GM21526 (cell line): ENCODE measurements around the gene DACH2.
"Not testable (repeated sequence)": the region's sequence is repeated elsewhere in the genome, so short reads cannot be mapped to it uniquely, and the experiment has no call there.

Experiments
- ATAC-seq: cut with Tn5 transposase; IDR thresholded peaks from one replicate; pipeline ENCODE4 v1.9.1; 2021; ENCODE audit warnings: moderate library complexity; ENCODE audit not compliant: unreplicated experiment, low FRiP score

The DACH2 gene

GRCh38 chrX:86148024-86148511 is at the start of gene DACH2:
Gene DACH2 (plus strand): TSS chrX:86148451.
- ATAC-seq = peak; percentile 98

- ATAC-seq = no peak
Observed at GRCh38 chrX:86102341-86102740, 45.9 kb upstream of the DACH2 start.

- ATAC-seq = no peak
Observed at GRCh38 chrX:86103061-86103460, 45.2 kb upstream of the DACH2 start.

GRCh38 chrX:86104526-86104925 is 43.7 kb upstream of the DACH2 start:
- ATAC-seq = no peak

- ATAC-seq = no peak
Observed at GRCh38 chrX:86121916-86122315, 26.3 kb upstream of the DACH2 start.

- ATAC-seq = peak; percentile 61
Observed at GRCh38 chrX:86133761-86134160, 14.5 kb upstream of the DACH2 start.

- no peak for ATAC-seq
Observed at GRCh38 chrX:86137071-86137470, 11.2 kb upstream of the DACH2 start.

GRCh38 chrX:86141786-86142185 is 6.5 kb upstream of the DACH2 start:
- no peak for ATAC-seq

- no peak for ATAC-seq
Observed at GRCh38 chrX:86146102-86146501, 2.1 kb upstream of the DACH2 start.

GRCh38 chrX:86148594-86148993 is 343 bp downstream of the DACH2 start:
- ATAC-seq = no peak

GRCh38 chrX:86149119-86149518 is 868 bp downstream of the DACH2 start:
- ATAC-seq = no peak

- ATAC-seq = no peak
Observed at GRCh38 chrX:86154553-86154952, 6.3 kb downstream of the DACH2 start.

- ATAC-seq = peak; percentile 66
Observed at GRCh38 chrX:86171366-86171765, 23.1 kb downstream of the DACH2 start.

- ATAC-seq = no peak
Observed at GRCh38 chrX:86178906-86179305, 30.7 kb downstream of the DACH2 start.

- not testable (repeated sequence) for ATAC-seq
Observed at GRCh38 chrX:86181325-86181724, 33.1 kb downstream of the DACH2 start.

- ATAC-seq = no peak
Observed at GRCh38 chrX:86192827-86193226, 44.6 kb downstream of the DACH2 start.

GRCh38 chrX:86194758-86195157 is 46.5 kb downstream of the DACH2 start:
- ATAC-seq = no peak

- ATAC-seq = no peak
Observed at GRCh38 chrX:86195343-86195742, 47.1 kb downstream of the DACH2 start.

- no peak for ATAC-seq
Observed at GRCh38 chrX:86197815-86198214, 49.6 kb downstream of the DACH2 start.

GRCh38 chrX:86210772-86211171 is 62.5 kb downstream of the DACH2 start:
- ATAC-seq = no peak

- no peak for ATAC-seq
Observed at GRCh38 chrX:86215260-86215659, 67.0 kb downstream of the DACH2 start.

GRCh38 chrX:86237482-86237881 is 89.2 kb downstream of the DACH2 start:
- no peak for ATAC-seq

- ATAC-seq = no peak
Observed at GRCh38 chrX:86241547-86241946, 93.3 kb downstream of the DACH2 start.
